Nucleus accumbens (tissue), 56 donors: ENCODE measurements around the gene PHB1.

Source experiments
- DNase-seq, 56 donors: peaks; one replicate each; lab custom pipeline; 2025; lab: John Stamatoyannopoulos, UW

Gene PHB1

GRCh38 chr17:49414622-49415350 lies at the start of gene PHB1:
Gene PHB1, minus strand, starts transcription at chr17:49414882. Its CDS starts 1,618 bp downstream, at chr17:49413264.
- DNase-seq, result peak; percentile 53 to 99 (median 95)

- DNase-seq, result no peak
These were observed 49.4 kb upstream of the PHB1 start for GRCh38 chr17:49464049-49464448.

- DNase-seq, result no peak
These were observed 46.9 kb upstream of the PHB1 start for GRCh38 chr17:49461580-49461979.

- no peak for DNase-seq
These were observed 45.7 kb upstream of the PHB1 start for GRCh38 chr17:49460401-49460800.

- DNase-seq, result no peak
These were observed 44.8 kb upstream of the PHB1 start for GRCh38 chr17:49459401-49459984.

- DNase-seq, result no peak
These were observed 43.2 kb upstream of the PHB1 start for GRCh38 chr17:49457564-49458535.

- DNase-seq, result peak in 1 of 56 donors; percentile 9
These were observed 41.7 kb upstream of the PHB1 start for GRCh38 chr17:49456183-49456965.

GRCh38 chr17:49455272-49455861 lies 40.7 kb upstream of the PHB1 start:
- DNase-seq, result no peak

GRCh38 chr17:49454050-49454449 lies 39.4 kb upstream of the PHB1 start:
- DNase-seq, result peak in 48 of 56 donors; percentile 1 to 84 (median 51)

GRCh38 chr17:49452661-49453060 lies 38.0 kb upstream of the PHB1 start:
- no peak for DNase-seq

GRCh38 chr17:49452201-49452600 lies 37.5 kb upstream of the PHB1 start:
- DNase-seq, result no peak

- DNase-seq, result no peak
These were observed 36.1 kb upstream of the PHB1 start for GRCh38 chr17:49450735-49451134.

GRCh38 chr17:49450181-49450580 lies 35.5 kb upstream of the PHB1 start:
- DNase-seq, result no peak

GRCh38 chr17:49447628-49448302 lies 33.1 kb upstream of the PHB1 start:
- no peak for DNase-seq

- DNase-seq, result no peak
These were observed 30.9 kb upstream of the PHB1 start for GRCh38 chr17:49445591-49445990.

- no peak for DNase-seq
These were observed 29.7 kb upstream of the PHB1 start for GRCh38 chr17:49444384-49444783.

- no peak for DNase-seq
These were observed 29.2 kb upstream of the PHB1 start for GRCh38 chr17:49443862-49444261.

- DNase-seq, result peak in 2 of 56 donors; percentile 9 to 11
These were observed 27.4 kb upstream of the PHB1 start for GRCh38 chr17:49442041-49442440.

GRCh38 chr17:49441578-49441977 lies 26.9 kb upstream of the PHB1 start:
- no peak for DNase-seq
